GM23338 (cell line): ENCODE measurements around the gene CFAP53. TPM values are rescaled to one million over a fixed set of nuclear protein-coding genes. Genes with fewer than 3 reads are reported as not detected.

Experiments used
- ATAC-seq: fragments of 200-7000 bp; cut with Tn5 transposase; 3 replicates; pipeline ENCODE4 v1.9.1; 2020
- DNase-seq: peaks from one replicate; pipeline ENCODE4 v3.0.0-alpha.2; 2015; ENCODE audit warnings: low spot score
- H2AFZ ChIP-seq: fragments of 200-600 bp; sonication (generic); 2 replicates; pipeline ENCODE4 v1.8.0; 2016; ENCODE audit warnings: antibody characterized with exemption, mild to moderate bottlenecking, moderate library complexity
- H3F3A ChIP-seq: fragments of 200-600 bp; sonication (generic); replicated peaks from 2 replicates; pipeline ENCODE4 v1.8.0; 2017; ENCODE audit warnings: antibody characterized with exemption, mixed run types, low read depth
- H3K27ac ChIP-seq: fragments of 200-600 bp; sonication (generic); 2 replicates; pipeline ENCODE4 v1.6.1; 2016; ENCODE audit warnings: low read depth
- H3K27me3 ChIP-seq: fragments of 200-600 bp; sonication (generic); 2 replicates; pipeline ENCODE4 v1.8.0; 2016; ENCODE audit warnings: mild to moderate bottlenecking, mixed run types, moderate library complexity; ENCODE audit not compliant: insufficient read depth
- H3K36me3 ChIP-seq: fragments of 200-600 bp; sonication (generic); 2 replicates; pipeline ENCODE4 v1.8.0; 2016; ENCODE audit warnings: mild to moderate bottlenecking; ENCODE audit not compliant: insufficient read depth
- H3K4me1 ChIP-seq: fragments of 200-600 bp; sonication (generic); 2 replicates; pipeline ENCODE4 v1.8.0; 2016; ENCODE audit warnings: mild to moderate bottlenecking, moderate library complexity; ENCODE audit not compliant: insufficient read depth
- H3K4me2 ChIP-seq: fragments of 200-600 bp; sonication (generic); 2 replicates; pipeline ENCODE4 v1.7.1; 2017; ENCODE audit warnings: mixed run types
- H3K4me3 ChIP-seq: fragments of 200-600 bp; sonication (generic); 2 replicates; pipeline ENCODE4 v1.6.1; 2016; ENCODE audit warnings: mixed run types
- H3K79me2 ChIP-seq: fragments of 200-600 bp; sonication (generic); replicated peaks from 2 replicates; pipeline ENCODE4 v1.8.0; 2017; ENCODE audit warnings: mild to moderate bottlenecking; ENCODE audit not compliant: insufficient read depth
- H3K9me2 ChIP-seq: fragments of 200-600 bp; sonication (generic); 2 replicates; pipeline ENCODE4 v1.8.0; 2017; ENCODE audit not compliant: insufficient read depth
- H4K20me1 ChIP-seq: fragments of 200-600 bp; sonication (generic); replicated peaks from 2 replicates; pipeline ENCODE4 v1.8.0; 2017; ENCODE audit warnings: mild to moderate bottlenecking; ENCODE audit not compliant: insufficient read depth
- H3K27ac Mint-ChIP-seq: 2 replicates; pipeline ENCODE4 v1.8.0; 2020; ENCODE audit warnings: inconsistent platforms, mild to moderate bottlenecking, moderate library complexity, mixed read lengths
- H3K27me3 Mint-ChIP-seq: 3 replicates; pipeline ENCODE4 v1.8.0; 2022; ENCODE audit warnings: low read depth, mild to moderate bottlenecking, moderate library complexity, mixed read lengths, inconsistent platforms; ENCODE audit not compliant: insufficient read depth, poor library complexity
- H3K36me3 Mint-ChIP-seq: 3 replicates; pipeline ENCODE4 v1.8.0; 2021; ENCODE audit warnings: low read depth, mild to moderate bottlenecking, inconsistent platforms, moderate library complexity, mixed read lengths
- H3K4me1 Mint-ChIP-seq: 3 replicates; pipeline ENCODE4 v1.8.0; 2020; ENCODE audit warnings: mild to moderate bottlenecking, inconsistent platforms, mixed read lengths
- H3K4me3 Mint-ChIP-seq: 3 replicates; pipeline ENCODE4 v1.8.0; 2021; ENCODE audit warnings: moderate library complexity, mild to moderate bottlenecking, inconsistent platforms, mixed read lengths
- H3K9me3 Mint-ChIP-seq: 3 replicates; pipeline ENCODE4 v1.8.0; 2020; ENCODE audit warnings: moderate library complexity, mild to moderate bottlenecking, inconsistent platforms, mixed read lengths
- EZH2 ChIP-seq: fragments of 200-600 bp; sonication (generic); IDR thresholded peaks from one replicate; pipeline ENCODE4 v1.8.0; 2017; ENCODE audit warnings: antibody characterized with exemption, mild to moderate bottlenecking, low read depth; ENCODE audit not compliant: unreplicated experiment
- EZH2phosphoT487 ChIP-seq: fragments of 200-600 bp; sonication (generic); IDR thresholded peaks from one replicate; pipeline ENCODE4 v1.8.1; 2018; ENCODE audit warnings: antibody characterized with exemption; ENCODE audit not compliant: unreplicated experiment
- JUNB ChIP-seq: IDR thresholded peaks from one replicate; pipeline ENCODE4 v1.6.1; 2016; ENCODE audit warnings: antibody characterized with exemption; ENCODE audit not compliant: unreplicated experiment
- NANOG ChIP-seq: IDR thresholded peaks from 2 replicates; pipeline ENCODE4 v1.6.1; 2016; ENCODE audit warnings: antibody characterized with exemption, borderline replicate concordance
- POLR2AphosphoS5 ChIP-seq: IDR thresholded peaks from 2 replicates; pipeline ENCODE4 v1.6.1; 2016; ENCODE audit warnings: antibody characterized with exemption, low read depth
- ZNF114 ChIP-seq: fragments of 250-450 bp; sonication (Bioruptor Pico); IDR thresholded peaks from 2 replicates; pipeline ENCODE4 v1.5.0; 2020; ENCODE audit warnings: mild to moderate bottlenecking, moderate library complexity
- ZNF331 ChIP-seq: fragments of 250-450 bp; sonication (Bioruptor Pico); IDR thresholded peaks from 2 replicates; pipeline ENCODE4 v1.5.0; 2020; ENCODE audit warnings: low read depth, mild to moderate bottlenecking, moderate library complexity
- polyA plus RNA-seq: library from polyadenylated mRNA; unstranded; fragments of >200 nt; fragmentation: Nextera tagmentation; extraction: Ambion mirVana; gene quantifications from 2 replicates; pipeline ENCODE4 v1.2.1, GENCODE V29; 2016
- total RNA-seq: library from RNA; depleted of rRNA; stranded (reverse); fragments of >200 nt; shearing (Covaris generic); gene quantifications from 2 replicates; pipeline ENCODE4 v1.2.3, GENCODE V29; 2014
- TF ChIP-seq, protein P1 (sequence below): IDR thresholded peaks from one replicate; pipeline ENCODE4 v1.6.1; 2018; ENCODE audit warnings: antibody characterized with exemption; ENCODE audit not compliant: unreplicated experiment
- TF ChIP-seq, protein P2 (sequence below): fragments of 250-450 bp; sonication (Bioruptor Pico); IDR thresholded peaks from 2 replicates; pipeline ENCODE4 v1.5.0; 2020; ENCODE audit warnings: mild to moderate bottlenecking, moderate library complexity

Gene CFAP53
- total and polyA plus RNA-seq, 2 experiments from 2014 or later: 0.71 TPM; not detected in 1

DNA sequence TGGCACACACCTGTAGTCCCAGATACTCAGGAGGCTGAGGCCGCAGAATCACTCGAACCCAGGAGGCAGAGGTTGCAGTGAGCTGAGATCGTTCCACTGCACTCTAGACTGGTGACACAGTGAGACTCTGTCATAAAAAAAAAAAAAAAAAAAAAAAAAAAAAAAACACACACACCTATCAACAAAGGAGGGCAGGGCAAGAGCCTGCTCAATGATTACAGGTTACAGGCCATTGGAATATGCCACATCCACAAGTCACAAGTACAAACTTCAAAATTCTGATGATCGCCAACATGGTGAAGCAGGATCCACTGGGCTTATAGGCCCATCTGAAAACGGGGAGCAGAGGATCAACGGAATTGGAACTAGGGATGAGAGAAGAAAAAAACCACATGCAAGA, 77.6 kb downstream of the CFAP53 start:
- Mint-ChIP-seq H3K9me3 (no peaks in the 10 kb centered on the region), H3K4me3 (no peak overlapping the region), H3K27me3 (peaks cover 23% of the 10 kb centered on the region), H3K27ac (no peak overlapping the region), H3K4me1 (peaks cover 9% of the 10 kb centered on the region; the same call in 2 of the 3 replicates), H3K36me3 (no peaks in the 10 kb centered on the region)
- Histone ChIP-seq H3K36me3 (no peaks in the 10 kb centered on the region), H4K20me1 (peaks cover 5% of the 10 kb centered on the region; the same call in 1 of the 2 replicates), H3K79me2 (no peaks in the 10 kb centered on the region), H3K27me3 (peaks cover 36% of the 10 kb centered on the region), H3K9me2 (no peaks in the 10 kb centered on the region), H3K4me1 (peaks cover 10% of the 10 kb centered on the region; the same call in 1 of the 2 replicates), H3K4me2 (no peak overlapping the region), H3F3A (no peaks in the 10 kb centered on the region), H3K27ac (no peak overlapping the region), H2AFZ (no peak overlapping the region), H3K4me3 (no peak overlapping the region)
- TF ChIP-seq JUNB (no peak), EZH2phosphoT487 (no peak), ZNF114 (CRISPR knock-in tag) (no peak), POLR2AphosphoS5 (no peak), EZH2 (no peak), NANOG (no peak), ZNF331 (CRISPR knock-in tag) (no peak)
- TF ChIP-seq, protein P1, sequence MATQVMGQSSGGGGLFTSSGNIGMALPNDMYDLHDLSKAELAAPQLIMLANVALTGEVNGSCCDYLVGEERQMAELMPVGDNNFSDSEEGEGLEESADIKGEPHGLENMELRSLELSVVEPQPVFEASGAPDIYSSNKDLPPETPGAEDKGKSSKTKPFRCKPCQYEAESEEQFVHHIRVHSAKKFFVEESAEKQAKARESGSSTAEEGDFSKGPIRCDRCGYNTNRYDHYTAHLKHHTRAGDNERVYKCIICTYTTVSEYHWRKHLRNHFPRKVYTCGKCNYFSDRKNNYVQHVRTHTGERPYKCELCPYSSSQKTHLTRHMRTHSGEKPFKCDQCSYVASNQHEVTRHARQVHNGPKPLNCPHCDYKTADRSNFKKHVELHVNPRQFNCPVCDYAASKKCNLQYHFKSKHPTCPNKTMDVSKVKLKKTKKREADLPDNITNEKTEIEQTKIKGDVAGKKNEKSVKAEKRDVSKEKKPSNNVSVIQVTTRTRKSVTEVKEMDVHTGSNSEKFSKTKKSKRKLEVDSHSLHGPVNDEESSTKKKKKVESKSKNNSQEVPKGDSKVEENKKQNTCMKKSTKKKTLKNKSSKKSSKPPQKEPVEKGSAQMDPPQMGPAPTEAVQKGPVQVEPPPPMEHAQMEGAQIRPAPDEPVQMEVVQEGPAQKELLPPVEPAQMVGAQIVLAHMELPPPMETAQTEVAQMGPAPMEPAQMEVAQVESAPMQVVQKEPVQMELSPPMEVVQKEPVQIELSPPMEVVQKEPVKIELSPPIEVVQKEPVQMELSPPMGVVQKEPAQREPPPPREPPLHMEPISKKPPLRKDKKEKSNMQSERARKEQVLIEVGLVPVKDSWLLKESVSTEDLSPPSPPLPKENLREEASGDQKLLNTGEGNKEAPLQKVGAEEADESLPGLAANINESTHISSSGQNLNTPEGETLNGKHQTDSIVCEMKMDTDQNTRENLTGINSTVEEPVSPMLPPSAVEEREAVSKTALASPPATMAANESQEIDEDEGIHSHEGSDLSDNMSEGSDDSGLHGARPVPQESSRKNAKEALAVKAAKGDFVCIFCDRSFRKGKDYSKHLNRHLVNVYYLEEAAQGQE: no peak
- TF ChIP-seq, protein P2, sequence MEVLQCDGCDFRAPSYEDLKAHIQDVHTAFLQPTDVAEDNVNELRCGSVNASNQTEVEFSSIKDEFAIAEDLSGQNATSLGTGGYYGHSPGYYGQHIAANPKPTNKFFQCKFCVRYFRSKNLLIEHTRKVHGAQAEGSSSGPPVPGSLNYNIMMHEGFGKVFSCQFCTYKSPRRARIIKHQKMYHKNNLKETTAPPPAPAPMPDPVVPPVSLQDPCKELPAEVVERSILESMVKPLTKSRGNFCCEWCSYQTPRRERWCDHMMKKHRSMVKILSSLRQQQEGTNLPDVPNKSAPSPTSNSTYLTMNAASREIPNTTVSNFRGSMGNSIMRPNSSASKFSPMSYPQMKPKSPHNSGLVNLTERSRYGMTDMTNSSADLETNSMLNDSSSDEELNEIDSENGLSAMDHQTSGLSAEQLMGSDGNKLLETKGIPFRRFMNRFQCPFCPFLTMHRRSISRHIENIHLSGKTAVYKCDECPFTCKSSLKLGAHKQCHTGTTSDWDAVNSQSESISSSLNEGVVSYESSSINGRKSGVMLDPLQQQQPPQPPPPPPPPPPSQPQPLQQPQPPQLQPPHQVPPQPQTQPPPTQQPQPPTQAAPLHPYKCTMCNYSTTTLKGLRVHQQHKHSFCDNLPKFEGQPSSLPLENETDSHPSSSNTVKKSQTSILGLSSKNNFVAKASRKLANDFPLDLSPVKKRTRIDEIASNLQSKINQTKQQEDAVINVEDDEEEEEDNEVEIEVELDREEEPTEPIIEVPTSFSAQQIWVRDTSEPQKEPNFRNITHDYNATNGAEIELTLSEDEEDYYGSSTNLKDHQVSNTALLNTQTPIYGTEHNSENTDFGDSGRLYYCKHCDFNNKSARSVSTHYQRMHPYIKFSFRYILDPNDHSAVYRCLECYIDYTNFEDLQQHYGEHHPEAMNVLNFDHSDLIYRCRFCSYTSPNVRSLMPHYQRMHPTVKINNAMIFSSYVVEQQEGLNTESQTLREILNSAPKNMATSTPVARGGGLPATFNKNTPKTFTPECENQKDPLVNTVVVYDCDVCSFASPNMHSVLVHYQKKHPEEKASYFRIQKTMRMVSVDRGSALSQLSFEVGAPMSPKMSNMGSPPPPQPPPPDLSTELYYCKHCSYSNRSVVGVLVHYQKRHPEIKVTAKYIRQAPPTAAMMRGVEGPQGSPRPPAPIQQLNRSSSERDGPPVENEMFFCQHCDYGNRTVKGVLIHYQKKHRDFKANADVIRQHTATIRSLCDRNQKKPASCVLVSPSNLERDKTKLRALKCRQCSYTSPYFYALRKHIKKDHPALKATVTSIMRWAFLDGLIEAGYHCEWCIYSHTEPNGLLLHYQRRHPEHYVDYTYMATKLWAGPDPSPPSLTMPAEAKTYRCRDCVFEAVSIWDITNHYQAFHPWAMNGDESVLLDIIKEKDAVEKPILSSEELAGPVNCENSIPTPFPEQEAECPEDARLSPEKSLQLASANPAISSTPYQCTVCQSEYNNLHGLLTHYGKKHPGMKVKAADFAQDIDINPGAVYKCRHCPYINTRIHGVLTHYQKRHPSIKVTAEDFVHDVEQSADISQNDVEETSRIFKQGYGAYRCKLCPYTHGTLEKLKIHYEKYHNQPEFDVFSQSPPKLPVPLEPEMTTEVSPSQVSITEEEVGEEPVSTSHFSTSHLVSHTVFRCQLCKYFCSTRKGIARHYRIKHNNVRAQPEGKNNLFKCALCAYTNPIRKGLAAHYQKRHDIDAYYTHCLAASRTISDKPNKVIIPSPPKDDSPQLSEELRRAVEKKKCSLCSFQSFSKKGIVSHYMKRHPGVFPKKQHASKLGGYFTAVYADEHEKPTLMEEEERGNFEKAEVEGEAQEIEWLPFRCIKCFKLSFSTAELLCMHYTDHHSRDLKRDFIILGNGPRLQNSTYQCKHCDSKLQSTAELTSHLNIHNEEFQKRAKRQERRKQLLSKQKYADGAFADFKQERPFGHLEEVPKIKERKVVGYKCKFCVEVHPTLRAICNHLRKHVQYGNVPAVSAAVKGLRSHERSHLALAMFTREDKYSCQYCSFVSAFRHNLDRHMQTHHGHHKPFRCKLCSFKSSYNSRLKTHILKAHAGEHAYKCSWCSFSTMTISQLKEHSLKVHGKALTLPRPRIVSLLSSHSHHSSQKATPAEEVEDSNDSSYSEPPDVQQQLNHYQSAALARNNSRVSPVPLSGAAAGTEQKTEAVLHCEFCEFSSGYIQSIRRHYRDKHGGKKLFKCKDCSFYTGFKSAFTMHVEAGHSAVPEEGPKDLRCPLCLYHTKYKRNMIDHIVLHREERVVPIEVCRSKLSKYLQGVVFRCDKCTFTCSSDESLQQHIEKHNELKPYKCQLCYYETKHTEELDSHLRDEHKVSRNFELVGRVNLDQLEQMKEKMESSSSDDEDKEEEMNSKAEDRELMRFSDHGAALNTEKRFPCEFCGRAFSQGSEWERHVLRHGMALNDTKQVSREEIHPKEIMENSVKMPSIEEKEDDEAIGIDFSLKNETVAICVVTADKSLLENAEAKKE: no peak
- no peak for DNase-seq
- ATAC-seq: no peak
